T follicular helper cell (primary cell): Measurements from ENCODE around the gene NOTCH4.
"Not testable (repeated sequence)": the region's sequence is repeated elsewhere in the genome, so short reads cannot be mapped to it uniquely, and the experiment has no call there.

Source experiments
- DNase-seq: peaks from one replicate; pipeline ENCODE4 v3.0.0-alpha.2; 2020; ENCODE audit warnings: low read depth

Gene NOTCH4

GRCh38 chr6:32194388-32194787 lies 29.5 kb downstream of the NOTCH4 start:
- no peak for DNase-seq

GRCh38 chr6:32193096-32193495 lies 30.8 kb downstream of the NOTCH4 start:
- DNase-seq, result not testable (repeated sequence)

GRCh38 chr6:32192608-32193039 lies 31.2 kb downstream of the NOTCH4 start, which contains the start of gene GPSM3:
Gene GPSM3, minus strand, starts transcription at chr6:32192643. Its CDS starts 130 bp downstream, at chr6:32192513.
- DNase-seq, result peak; percentile 42

- DNase-seq, result no peak
Measured at GRCh38 chr6:32191696-32192607, 31.9 kb downstream of the NOTCH4 start.

GRCh38 chr6:32190911-32191677 lies 32.8 kb downstream of the NOTCH4 start:
- DNase-seq, result no peak

GRCh38 chr6:32190054-32190851 lies 33.6 kb downstream of the NOTCH4 start, which contains the start of gene PBX2:
Gene PBX2, minus strand, starts transcription at chr6:32190202. Its CDS starts 287 bp downstream, at chr6:32189915.
- peak; percentile 76 for DNase-seq

- DNase-seq, result no peak
Measured at GRCh38 chr6:32189742-32190053, 34.2 kb downstream of the NOTCH4 start.

GRCh38 chr6:32189069-32189741 lies 34.7 kb downstream of the NOTCH4 start:
- DNase-seq, result no peak

GRCh38 chr6:32188381-32189068 lies 35.3 kb downstream of the NOTCH4 start:
- no peak for DNase-seq

- DNase-seq, result not testable (repeated sequence)
Measured at GRCh38 chr6:32187725-32188380, 36.0 kb downstream of the NOTCH4 start.

- DNase-seq, result no peak
Measured at GRCh38 chr6:32187009-32187709, 36.7 kb downstream of the NOTCH4 start.

GRCh38 chr6:32186151-32186840 lies 37.6 kb downstream of the NOTCH4 start:
- DNase-seq, result not testable (repeated sequence)

- peak; percentile 41 for DNase-seq
Measured at GRCh38 chr6:32185681-32186131, 38.2 kb downstream of the NOTCH4 start.

- no peak for DNase-seq
Measured at GRCh38 chr6:32184084-32184640, 39.7 kb downstream of the NOTCH4 start, which contains the start of gene AGER. Gene AGER, minus strand, starts transcription at chr6:32184253. Its CDS starts 31 bp downstream, at chr6:32184222.

GRCh38 chr6:32183483-32184083 lies 40.3 kb downstream of the NOTCH4 start:
- no peak for DNase-seq

- DNase-seq, result no peak
Measured at GRCh38 chr6:32183030-32183429, 40.8 kb downstream of the NOTCH4 start.

GRCh38 chr6:32182555-32182981 lies 41.3 kb downstream of the NOTCH4 start:
- DNase-seq, result no peak
